ENCODE measurements around the gene CR1.
"Not testable (repeated sequence)": the region's sequence is repeated elsewhere in the genome, so short reads cannot be mapped to it uniquely, and the experiment has no call there.

CR1 gene

DNA sequence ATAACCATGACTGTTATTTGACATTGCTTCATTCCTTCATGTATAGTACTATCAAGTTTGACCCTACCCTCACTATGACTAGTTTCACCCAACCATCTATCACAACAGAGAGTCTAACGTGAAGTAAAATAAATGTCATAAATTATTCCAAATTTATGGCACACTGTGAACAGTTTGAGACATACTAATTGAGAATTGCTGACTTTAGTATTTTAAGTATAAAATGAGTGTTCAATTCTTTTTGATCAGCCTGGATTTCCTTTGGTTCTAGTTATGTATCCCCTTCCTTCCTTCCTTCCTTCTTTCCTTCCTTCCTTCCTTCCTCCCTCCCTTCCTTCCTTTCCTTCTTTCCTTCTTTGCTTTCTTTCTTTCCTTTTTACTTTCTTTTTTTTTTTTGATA, 14.5 kb downstream of the CR1 start:
- no peak for DNase-seq

DNA sequence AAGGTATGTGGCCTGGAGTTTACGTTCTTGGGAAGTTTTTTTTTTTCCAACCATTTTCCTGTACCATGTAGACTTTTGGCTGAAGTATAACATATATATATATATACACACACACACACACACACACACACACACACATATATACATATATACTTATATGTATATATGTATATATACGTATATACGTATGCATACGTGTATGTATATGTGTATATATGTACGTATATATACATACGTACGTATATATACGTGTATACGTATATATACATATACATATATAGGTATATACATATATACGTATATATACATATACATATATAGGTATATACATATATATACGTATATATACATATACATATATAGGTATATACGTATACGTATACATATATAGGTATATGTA, 18.9 kb downstream of the CR1 start:
- no peak for DNase-seq

DNA sequence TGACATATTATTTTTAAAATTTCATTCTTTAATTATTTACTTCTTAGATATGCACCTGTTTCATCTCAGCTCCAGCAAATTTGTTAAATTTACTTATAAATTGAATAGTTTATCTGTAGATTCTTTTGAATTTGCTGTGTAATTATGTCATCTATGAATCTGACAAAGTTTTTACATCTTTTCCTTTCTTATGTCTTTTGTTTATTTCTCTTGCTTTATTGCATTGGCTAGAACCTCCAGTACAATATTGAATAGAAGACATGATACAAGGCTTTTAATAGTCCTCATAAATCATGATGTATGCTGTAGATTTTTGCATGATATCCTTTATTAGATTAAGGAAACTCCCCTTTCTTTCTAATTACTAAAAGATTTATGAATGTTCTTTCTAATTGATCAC, 20.8 kb downstream of the CR1 start:
- no peak for DNase-seq

DNA sequence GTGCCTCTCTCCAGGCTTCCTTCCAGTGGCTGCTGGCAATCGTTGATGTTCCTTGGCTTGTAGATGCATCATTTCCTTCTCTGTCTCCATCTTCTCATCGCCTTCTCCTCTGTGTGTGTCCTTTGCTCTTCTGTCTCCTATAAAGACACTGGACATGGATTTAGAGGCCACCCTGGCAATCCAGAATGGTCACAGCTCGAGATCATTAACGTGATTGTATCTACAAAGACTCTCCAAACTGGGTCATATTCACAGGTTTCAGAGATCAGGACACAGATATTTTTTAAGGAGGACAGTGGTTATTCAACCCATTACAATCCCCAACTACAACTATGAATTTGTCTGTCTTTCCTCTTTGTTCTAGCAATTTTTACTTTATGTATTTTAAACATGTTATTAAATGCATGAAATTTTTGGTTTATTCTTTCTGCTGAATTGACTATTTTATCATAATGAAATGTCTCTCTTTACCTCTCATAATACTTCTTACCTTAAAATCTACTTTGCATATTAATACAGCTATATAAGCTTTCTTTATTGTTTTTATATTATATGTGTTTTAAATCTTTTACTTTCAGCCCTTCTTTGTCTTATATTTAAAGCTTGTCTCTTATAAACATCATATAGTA, 22.8 kb downstream of the CR1 start:
- no peak for DNase-seq

DNA sequence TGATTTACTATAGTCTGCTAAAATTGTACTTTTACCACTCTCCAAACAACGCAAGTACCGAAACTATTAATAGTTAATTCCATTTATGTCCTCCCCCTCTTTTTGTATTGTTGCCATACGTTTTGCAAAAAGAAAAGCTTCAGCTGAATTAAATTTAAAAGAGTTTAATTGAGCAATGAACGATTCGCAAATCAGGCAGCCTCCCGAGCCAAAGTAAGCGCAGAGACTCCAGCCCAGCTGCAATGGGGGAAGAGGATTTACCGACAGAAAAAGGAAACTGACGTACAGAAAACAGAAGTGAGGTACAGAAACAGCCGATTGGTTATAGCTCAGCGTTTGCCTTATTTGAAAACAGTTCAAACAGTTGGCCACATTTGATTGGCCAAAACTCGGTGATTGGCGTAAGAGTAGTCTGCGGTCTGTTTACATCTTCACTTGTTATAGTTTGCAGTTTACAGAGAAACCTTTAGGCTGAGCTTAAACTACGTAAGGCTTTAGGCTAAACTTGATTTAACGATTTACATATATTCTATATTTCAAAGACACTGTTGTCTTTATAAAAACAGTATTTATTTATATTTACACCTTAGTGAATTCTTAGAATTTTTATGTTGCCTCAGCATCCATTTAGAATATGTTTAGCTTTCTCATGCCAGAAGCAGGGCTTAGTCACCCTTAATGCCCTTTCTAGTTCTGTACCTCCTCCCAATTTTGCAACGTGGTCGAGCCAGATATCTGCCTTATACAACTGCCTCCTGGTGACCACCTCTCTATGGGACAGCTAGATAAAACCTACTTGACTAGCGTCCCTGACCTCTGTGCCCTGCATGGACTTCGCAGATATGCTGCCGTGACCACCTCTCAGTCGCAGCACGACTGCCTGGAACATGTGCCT, 23.8 kb downstream of the CR1 start:
- DNase-seq: no peak

DNA sequence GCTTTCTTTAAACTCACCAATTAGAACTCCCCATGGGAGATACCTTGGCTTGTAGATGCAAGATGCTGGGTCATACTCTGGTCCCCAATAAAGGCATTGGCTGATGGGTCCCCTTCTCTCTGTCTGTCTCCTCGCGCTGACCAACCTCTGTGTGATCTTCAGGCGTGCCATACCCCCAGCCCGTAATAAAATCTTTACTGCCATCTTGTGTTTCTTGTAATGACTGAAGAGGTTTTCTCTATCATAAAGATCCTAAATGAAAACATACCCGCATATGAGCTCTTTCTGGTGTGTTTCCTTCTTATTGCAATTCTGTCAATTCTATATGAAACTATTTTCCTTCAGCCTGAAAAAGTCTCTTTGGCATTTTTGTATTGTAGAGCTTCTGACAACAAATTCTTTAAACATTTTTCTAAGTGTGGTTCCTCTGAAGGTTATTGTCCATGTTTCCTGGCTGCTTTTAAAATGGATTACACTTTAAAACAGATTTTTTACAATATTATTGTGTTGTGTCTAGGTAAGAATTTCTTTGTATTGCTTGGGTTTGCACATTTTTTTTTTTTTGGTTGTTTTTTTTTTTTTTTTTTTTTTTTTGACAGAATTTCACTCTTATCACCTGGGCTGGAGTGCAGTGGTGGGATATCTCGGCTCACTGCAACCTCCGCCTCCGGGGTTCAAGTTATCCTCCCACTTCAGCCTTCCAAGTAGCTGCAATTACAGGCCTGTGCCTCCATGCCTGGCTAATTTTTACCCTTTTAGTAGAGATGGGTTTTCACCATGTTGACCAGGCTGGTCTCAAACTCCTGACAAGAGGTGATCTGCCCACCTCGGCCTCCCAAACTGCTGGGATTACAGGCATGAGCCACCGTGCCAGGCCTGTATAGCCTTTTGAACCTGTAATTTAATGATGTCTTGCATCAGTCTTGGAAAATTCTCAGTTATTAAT, 24.7 kb downstream of the CR1 start:
- not testable (repeated sequence) for DNase-seq

DNA sequence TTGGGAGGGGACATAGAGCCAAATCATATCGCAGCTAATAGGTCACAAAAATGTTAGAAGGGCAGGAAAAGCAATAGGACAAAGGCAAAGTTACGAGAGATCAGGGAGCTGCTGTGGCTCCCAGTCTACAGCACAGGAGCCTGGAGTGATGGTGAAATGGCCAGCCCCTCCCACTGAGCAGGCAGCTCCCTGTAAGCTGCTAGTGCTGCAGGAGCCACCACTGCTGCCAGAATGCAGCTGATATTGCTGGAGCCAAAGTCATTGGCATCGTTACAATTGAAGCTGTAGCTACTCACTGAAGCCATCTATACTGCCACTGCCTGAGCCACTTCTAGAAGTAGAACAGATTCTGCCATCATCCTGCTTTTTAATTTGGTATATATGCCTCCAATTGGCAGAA, 29.3 kb downstream of the CR1 start:
- not testable (repeated sequence) for DNase-seq

DNA sequence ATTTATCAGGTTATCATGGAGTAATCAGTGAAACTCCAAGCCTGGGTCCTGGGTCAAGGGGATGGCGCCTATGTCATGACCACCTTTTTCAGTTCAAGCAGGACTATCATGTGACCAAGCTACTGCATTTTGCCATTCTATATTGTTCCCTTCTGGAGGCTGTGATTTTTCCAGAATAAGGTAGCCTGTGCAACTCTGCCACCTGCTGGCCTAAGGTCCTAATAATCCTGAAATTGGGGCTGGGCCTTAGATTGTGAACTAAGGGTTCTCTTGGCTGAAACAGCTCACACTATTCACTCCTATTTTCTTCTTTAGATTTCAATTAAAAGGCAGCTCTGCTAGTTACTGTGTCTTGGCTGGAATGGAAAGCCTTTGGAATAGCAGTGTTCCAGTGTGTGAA, 32.4 kb downstream of the CR1 start:
- DNase-seq: not testable (repeated sequence)

DNA sequence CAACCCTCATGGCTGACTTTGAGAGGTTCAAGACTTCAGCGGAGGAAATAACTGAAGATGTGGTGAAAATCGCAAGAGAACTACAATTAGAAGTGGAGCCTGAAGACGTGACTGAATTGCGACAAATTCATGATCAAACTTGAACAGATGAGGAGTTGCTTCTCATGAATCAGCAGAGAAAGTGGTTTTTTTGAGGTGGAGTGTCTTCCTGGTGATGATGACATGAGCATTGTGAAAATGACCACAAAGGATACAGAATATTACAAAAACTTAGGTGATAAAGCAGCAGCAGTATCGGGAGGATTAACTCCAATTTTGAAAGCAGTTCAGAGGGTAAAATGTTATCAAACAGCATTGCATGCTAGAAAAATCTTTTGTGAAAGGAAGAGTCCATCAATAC, 40.3 kb downstream of the CR1 start:
- DNase-seq: not testable (repeated sequence)

DNA sequence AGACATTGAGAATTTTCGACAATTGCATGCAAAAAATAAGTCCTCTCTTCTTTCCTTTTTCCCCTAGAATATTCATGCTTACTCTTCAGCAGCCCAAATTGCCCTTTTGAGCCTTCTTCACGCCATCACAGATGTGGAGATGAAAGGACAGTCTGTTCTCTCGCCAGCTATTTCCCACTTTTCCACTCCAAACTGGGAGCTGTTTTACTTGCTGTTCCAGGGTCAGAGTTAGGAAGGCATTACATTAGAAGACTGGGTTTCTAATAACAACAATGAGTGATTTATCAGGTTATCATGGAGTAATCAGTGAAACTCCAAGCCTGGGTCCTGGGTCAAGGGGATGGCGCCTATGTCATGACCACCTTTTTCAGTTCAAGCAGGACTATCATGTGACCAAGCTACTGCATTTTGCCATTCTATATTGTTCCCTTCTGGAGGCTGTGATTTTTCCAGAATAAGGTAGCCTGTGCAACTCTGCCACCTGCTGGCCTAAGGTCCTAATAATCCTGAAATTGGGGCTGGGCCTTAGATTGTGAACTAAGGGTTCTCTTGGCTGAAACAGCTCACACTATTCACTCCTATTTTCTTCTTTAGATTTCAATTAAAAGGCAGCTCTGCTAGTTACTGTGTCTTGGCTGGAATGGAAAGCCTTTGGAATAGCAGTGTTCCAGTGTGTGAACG, 50.9 kb downstream of the CR1 start:
- DNase-seq: not testable (repeated sequence)

DNA sequence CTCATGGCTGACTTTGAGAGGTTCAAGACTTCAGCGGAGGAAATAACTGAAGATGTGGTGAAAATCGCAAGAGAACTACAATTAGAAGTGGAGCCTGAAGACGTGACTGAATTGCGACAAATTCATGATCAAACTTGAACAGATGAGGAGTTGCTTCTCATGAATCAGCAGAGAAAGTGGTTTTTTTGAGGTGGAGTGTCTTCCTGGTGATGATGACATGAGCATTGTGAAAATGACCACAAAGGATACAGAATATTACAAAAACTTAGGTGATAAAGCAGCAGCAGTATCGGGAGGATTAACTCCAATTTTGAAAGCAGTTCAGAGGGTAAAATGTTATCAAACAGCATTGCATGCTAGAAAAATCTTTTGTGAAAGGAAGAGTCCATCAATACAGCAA, 58.9 kb downstream of the CR1 start:
- DNase-seq: not testable (repeated sequence)

DNA sequence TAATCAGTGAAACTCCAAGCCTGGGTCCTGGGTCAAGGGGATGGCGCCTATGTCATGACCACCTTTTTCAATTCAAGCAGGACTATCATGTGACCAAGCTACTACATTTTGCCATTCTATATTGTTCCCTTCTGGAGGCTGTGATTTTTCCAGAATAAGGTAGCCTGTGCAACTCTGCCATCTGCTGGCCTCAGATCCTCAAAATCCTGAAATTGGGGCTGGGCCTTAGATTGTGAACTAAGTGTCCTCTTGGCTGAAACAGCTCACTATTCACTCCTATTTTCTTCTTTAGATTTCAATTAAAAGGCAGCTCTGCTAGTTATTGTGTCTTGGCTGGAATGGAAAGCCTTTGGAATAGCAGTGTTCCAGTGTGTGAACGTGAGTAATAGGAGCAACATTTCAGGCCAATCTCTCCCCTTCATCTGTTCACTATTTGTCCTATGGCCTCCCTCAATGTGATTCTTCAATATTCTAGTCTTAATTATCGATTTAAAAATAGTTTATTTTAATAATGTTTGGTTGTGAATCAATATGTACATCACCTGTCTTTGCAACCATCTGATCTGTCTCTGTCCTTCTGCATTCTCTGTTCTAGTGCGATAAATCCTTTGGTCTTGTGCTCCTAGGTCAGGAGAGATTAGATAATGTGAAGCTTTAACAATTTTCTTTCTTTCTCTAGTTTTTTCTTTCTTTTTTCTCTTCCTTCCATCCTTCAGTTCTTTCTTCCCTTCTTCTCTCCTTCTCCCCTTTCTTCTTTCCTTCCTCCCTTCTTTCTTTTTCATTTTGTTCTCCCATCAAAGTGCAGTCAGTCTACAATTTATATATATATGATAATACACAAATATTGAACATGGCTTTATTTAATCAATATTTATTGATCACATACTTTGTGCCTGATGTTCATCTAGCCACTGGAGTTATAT, 69.8 kb downstream of the CR1 start:
- peak; percentile 7 for DNase-seq

DNA sequence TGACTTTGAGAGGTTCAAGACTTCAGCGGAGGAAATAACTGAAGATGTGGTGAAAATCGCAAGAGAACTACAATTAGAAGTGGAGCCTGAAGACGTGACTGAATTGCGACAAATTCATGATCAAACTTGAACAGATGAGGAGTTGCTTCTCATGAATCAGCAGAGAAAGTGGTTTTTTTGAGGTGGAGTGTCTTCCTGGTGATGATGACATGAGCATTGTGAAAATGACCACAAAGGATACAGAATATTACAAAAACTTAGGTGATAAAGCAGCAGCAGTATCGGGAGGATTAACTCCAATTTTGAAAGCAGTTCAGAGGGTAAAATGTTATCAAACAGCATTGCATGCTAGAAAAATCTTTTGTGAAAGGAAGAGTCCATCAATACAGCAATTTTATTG, 76.0 kb downstream of the CR1 start:
- not testable (repeated sequence) for DNase-seq

DNA sequence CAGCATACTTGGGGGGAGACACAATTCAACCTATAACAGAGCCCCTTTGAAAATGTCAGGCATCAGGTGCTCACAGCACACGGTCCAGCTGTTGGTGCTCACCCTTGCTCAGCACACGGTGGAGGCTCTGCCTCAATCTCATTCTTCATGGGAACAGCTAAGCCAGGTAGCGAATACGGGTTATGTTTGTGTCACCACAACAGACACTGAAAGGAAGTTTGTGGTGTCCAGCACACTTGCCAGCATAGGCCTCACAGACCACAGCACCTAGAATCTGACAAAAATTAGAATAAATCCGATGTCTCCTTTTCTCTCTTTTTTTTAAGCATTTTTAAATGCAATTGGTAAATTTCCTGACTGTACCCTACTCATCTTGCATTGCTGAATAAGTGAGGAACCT, 77.1 kb downstream of the CR1 start:
- not testable (repeated sequence) for DNase-seq

DNA sequence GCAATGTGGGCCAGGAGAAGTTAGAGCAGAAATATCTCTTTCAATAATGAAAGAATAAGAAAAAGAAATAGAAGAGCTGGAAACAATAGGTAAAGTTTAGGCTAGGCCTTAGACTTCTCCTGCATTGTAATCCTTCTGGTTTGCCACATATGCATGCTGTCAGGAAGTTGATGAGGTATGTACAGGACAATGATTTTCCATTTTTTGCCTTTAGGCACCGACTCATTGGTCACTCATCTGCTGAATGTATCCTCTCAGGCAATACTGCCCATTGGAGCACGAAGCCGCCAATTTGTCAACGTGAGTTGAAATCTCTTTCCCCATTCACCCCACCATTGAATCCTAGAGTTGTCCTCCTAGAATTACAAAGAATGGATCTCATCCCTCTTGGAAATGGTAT, 79.4 kb downstream of the CR1 start:
- not testable (repeated sequence) for DNase-seq

DNA sequence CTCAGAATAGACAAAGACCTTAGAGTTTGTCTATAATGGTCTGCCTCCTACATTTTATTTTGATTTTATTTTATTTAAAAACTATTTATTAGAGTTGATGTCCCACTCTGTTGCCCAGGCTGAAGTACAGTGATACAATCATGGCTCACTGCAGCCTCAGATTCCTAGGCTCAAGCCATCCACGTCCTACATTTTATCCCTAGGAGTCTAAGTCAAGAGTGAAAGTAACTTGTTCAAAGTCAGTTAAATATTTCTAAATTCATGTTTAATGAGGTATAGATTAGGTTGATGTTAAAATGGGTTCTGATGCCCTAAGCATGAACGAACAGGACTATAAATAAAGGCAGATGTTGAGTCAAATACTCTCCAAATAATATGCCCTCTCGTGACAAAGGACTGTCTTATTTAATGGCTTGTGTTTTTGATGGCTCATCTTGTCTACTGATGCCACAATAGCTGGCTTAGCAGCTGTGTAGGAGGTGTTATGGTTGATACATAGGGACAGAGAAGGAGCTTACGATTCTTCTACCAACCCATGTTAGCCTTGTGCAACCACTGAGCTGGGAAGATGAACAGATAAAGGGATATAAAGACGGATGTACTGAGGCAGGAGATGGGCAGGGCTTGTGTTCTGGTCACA, 83.0 kb downstream of the CR1 start:
- no peak for DNase-seq

DNA sequence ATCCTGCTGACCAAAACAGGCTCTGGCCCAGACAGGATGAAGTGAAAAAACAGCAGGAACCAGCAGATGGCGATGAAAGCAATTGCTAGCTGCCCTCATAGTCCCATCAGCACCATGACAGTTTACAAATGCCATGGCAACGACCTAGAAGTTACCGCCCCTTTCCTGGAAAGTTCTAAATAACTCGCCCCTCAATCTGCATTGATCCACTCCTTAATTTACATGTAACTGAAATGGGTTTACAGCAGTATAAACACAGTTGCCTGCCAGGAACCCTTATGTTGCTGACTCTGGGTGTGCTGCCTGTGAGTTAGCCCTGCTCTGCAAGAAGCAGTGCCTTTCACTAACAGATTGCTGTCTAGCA, 83.5 kb downstream of the CR1 start:
- peak; percentile 39 for DNase-seq

DNA sequence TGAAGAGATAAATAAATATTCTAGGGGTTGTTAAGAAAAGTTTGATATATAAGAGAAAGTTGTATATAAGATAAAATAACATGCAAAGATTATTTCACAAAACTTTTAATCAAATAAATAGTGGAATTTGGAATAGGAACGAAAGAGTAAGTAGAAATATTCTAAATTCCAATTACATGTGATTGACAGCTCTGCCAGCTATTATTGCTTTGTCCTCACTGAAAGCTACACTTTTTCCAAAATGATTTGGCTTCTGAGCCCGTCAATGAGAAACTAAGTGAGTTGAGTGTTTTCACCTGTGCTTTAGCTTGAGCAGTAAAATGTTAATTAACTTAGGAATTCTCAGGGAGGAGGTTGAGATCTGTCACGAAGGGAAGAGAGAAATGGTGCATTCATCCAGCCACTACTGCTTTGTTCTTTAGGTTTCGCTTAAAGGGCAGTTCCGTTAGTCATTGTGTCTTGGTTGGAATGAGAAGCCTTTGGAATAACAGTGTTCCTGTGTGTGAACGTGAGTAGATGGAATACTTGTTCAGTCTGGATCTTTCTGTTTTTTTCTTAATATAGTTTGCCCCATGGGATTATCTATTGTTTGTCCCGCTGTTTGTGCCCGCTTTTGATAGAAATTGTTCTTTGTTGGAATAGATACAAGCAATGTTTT, 85.7 kb downstream of the CR1 start:
- DNase-seq: no peak

DNA sequence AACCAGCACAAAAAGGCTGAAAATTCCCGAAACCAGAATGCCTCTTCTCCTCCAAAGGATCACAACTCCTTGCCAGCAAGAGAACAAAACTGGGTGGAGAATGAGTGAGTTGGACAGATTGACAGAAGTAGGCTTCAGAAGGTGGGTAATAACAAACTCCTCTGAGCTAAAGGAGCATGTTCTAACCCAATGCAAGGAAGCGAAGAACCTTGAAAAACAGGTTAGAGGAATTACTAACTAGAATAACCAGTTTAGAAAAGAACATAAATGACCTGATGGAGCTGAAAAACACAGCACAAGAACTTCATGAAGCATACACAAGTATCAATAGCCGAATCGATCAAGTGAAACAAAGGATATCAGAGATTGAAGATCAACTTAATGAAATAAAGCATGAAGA, 93.5 kb downstream of the CR1 start:
- not testable (repeated sequence) for DNase-seq

DNA sequence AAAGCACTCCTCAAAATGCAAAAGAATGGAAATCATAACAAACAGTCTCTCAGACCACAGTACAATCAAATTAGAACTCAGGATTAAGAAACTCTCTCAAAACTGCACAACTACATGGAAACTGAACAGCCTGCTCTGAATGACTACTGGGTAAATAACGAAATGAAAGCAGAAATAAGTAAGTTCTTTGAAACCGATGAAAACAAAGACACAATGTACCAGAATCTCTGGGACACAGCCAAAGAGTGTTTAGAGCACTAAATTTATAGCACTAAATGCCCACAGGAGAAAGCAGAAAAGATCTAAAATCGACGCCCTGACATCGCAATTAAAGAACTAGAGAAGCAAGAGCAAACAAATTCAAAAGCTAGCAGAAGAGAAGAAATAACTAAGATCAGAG, 95.2 kb downstream of the CR1 start:
- DNase-seq: not testable (repeated sequence)

DNA sequence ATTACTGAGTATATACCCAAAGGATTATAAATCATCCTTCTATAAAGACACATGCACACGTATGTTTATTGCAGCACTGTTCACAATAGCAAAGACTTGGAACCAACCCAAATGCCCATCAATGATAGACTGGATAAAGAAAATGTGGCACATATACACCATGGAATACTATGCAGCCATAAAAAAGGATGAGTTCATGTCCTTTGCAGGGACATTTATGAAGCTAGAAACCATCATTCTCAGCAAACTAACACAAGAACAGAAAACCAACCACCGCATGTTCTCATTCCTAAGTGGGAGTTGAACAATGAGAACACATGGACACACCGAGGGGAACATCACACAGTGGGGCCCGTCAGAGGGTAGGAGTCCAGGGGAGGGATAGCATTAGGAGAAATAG, 98.1 kb downstream of the CR1 start:
- DNase-seq: not testable (repeated sequence)

Measured in DMS153 (cell line).